Effector memory CD8-positive, alpha-beta T cell (primary cell): Measurements from ENCODE around the gene PHOSPHO1.
A peak's percentile ranks its signal among the peaks of the same experiment; 100 is the strongest.

Experiments
- ATAC-seq: fragments of 150-1000 bp; cut with Tn5 transposase; replicated peaks from 2 replicates; pipeline ENCODE4 v1.10.0; 2021; ENCODE audit warnings: mild to moderate bottlenecking, moderate library complexity
- DNase-seq, 3 experiments: peaks; one replicate each; pipeline ENCODE4 v3.0.0; 2021
- H3K27ac Mint-ChIP-seq, 2 donors: one replicate each; pipeline ENCODE4 v1.8.0; 2022; ENCODE audit warnings: mild to moderate bottlenecking in 2 of 2, mixed read lengths in 2 of 2, moderate library complexity in 2 of 2
- H3K27me3 Mint-ChIP-seq, 2 donors: one replicate each; pipeline ENCODE4 v1.8.0; 2022; ENCODE audit warnings: mixed read lengths in 2 of 2
- H3K36me3 Mint-ChIP-seq: one replicate; pipeline ENCODE4 v1.8.0; 2022; ENCODE audit warnings: mild to moderate bottlenecking, moderate library complexity, mixed read lengths; ENCODE audit not compliant: insufficient read depth
- H3K4me1 Mint-ChIP-seq, 2 donors: one replicate each; pipeline ENCODE4 v1.8.0; 2022; ENCODE audit warnings: low read depth in 2 of 2, mixed read lengths in 2 of 2
- H3K4me3 Mint-ChIP-seq, 2 donors: one replicate each; pipeline ENCODE4 v1.8.0; 2022; ENCODE audit warnings: mild to moderate bottlenecking in 2 of 2, mixed read lengths in 2 of 2, moderate library complexity in 2 of 2
- H3K9me3 Mint-ChIP-seq, 2 donors: one replicate each; pipeline ENCODE4 v1.8.0; 2022; ENCODE audit warnings: mixed read lengths in 2 of 2

PHOSPHO1 gene

DNA sequence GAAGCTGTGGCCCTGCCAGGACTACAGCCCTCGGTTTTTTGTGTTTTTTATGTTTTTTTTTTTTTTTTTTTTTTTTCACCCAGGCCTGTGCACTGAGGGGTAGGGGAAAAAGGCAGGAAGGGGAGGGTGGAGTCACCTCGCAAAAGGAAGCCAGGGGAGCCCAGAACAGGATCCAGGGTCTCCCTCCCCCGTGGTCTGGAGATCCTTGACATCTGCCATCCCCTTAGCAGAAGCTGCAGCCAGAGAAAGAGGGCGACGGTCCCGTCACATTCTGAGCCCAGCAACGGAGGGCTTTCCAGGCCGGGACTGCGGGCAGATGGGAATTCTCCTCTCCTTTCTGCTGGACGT is 29.1 kb upstream of the PHOSPHO1 start:
- peaks cover 0 to 4% of the 10 kb centered on the region in 2 donors for H3K27me3 Mint-ChIP-seq
- H3K4me1 Mint-ChIP-seq, result peaks cover 7 to 8% of the 10 kb centered on the region in 2 donors
- peak overlapping the region in 1 of 2 donors; percentile 57 for H3K27ac Mint-ChIP-seq
- H3K9me3 Mint-ChIP-seq, result no peaks in the 10 kb centered on the region
- H3K4me3 Mint-ChIP-seq, result peak overlapping the region; percentile 79 to 83
- no peaks in the 10 kb centered on the region for H3K36me3 Mint-ChIP-seq
- no peak for DNase-seq
- no peak for ATAC-seq

DNA sequence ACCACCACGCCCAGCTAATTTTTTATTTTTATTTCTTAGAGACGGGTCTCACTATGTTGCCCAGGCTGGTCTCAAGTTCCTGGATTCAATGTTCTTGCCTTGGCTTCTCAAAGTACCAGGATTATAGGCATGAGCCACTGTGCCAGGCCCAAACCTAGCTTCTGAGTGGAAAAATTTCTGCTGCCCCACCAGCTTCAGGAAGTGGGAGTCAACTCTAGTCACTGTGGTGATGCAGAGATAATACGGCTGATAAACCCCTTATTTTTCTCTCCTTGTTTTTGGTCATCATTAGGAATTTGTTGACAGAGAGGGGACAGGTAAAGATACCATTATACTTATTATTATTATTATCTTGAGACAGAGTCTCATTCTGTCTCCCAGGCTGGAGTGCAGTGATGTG is 27.8 kb upstream of the PHOSPHO1 start:
- ATAC-seq (no peak), DNase-seq (no peak)
- Mint-ChIP-seq H3K36me3 (no peaks in the 10 kb centered on the region), H3K27ac (no peak overlapping the region), H3K27me3 (no peaks in the 10 kb centered on the region), H3K9me3 (no peaks in the 10 kb centered on the region), H3K4me3 (peak overlapping the region in 1 of 2 donors; percentile 83), H3K4me1 (peaks cover 7 to 8% of the 10 kb centered on the region in 2 donors)

DNA sequence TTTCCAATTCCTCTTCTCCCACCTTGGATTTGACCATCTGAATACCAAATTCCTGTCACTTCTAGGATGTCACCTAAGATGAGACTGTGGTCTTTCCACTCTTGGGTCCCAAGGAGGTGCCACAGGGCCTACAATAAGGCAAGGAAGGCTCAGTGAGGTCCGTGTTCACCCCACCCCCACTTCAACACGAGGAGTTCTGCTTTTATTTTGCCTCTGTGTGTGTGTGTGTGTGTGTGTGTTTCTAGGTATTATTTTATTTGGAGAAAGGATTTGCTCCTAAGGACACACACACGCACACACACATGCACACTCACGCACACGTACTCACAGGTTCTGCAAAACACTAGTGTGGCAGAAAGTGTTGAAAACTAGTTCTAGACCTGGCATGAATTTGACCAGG is 24.5 kb upstream of the PHOSPHO1 start:
- no peaks in the 10 kb centered on the region for H3K4me1 Mint-ChIP-seq
- H3K4me3 Mint-ChIP-seq, result no peak overlapping the region
- H3K9me3 Mint-ChIP-seq, result no peaks in the 10 kb centered on the region
- no peaks in the 10 kb centered on the region for H3K27me3 Mint-ChIP-seq
- ATAC-seq, result no peak
- no peak for DNase-seq
- no peaks in the 10 kb centered on the region for H3K36me3 Mint-ChIP-seq
- no peak overlapping the region for H3K27ac Mint-ChIP-seq

DNA sequence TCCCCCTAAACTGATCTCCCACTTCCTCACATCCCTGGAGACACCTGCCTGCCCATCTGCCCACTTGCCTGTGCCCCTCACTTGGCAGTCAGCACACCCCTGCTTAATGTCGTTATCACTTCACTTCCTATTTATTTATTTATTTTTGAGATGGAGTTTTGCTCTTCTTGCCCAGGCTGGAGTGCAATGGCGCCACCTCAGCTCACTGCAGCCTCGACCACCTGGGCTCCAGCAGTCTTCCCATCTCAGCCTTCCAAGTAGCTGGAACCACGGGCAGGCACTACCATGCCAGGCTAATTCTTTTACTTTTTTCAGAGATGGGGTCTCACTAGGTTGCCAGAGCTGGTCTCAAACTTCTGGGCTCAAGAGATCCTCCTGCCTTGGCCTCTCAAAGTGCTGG is 23.5 kb upstream of the PHOSPHO1 start:
- no peak overlapping the region for H3K4me3 Mint-ChIP-seq
- no peaks in the 10 kb centered on the region for H3K36me3 Mint-ChIP-seq
- no peaks in the 10 kb centered on the region for H3K9me3 Mint-ChIP-seq
- no peak for ATAC-seq
- H3K27ac Mint-ChIP-seq, result no peak overlapping the region
- peaks cover 5 to 6% of the 10 kb centered on the region in 2 donors for H3K27me3 Mint-ChIP-seq
- H3K4me1 Mint-ChIP-seq, result no peaks in the 10 kb centered on the region
- DNase-seq, result no peak

DNA sequence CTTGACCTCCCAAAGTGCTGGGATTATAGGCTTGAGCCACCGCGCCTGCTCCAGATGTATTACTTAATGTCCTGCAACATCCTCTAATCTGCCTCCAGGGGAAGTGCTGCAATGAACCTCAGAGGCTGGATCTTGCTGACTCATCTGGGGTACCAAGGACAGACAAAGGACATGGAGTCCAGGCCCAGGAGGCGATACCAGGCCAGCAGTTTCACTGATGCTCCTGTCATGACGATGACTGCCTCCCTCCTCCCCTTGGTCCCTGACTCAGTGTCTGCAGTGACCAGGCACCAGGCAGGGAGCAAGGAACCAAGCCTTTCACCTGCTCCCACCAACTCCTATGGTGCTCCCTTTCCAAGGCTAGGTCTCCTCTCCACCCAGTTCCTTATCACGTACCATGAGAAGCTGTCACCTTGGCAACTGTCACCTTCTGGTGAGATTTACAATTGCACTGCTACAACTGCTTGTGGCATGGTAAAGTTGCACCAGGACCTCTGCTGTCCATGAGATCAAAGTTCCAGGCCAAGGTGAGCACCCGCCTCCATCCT is 21.6 kb upstream of the PHOSPHO1 start:
- Mint-ChIP-seq H3K27me3 (peaks cover 13 to 20% of the 10 kb centered on the region in 2 donors), H3K4me3 (no peak overlapping the region), H3K4me1 (no peaks in the 10 kb centered on the region), H3K27ac (no peak overlapping the region), H3K9me3 (no peaks in the 10 kb centered on the region), H3K36me3 (peaks cover 1% of the 10 kb centered on the region)
- ATAC-seq (no peak), DNase-seq (no peak)

DNA sequence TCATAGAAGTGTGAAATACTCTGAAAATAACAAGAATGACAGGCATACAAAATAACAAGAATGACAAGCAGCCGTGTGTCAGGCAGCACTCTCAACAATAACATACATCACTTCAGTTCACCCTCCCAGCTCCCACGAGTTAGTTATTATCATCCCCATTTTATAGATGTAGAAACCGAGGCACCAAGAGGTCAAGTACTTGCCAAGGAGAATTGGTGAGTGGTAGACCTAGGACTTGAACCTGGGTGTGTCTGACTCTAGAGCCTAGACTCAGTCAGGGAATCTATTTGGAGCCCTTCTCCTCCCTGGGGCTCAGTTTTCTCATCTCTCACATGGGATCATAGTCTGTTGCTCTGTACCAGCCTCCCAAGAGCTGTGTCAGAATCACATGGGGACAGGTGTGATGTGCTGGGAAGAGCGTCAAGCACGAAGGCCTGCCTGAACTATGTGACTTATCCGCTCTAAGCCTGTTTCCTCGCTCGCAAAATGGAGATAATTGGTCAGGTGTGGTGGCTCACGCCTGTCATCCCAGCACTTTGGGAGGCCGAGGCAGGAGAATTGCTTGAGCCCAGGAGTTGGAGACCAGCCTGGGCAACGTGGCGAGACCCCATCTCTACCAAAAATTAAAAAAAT is 19.4 kb upstream of the PHOSPHO1 start:
- Mint-ChIP-seq H3K4me3 (no peak overlapping the region), H3K27ac (no peak overlapping the region), H3K9me3 (no peaks in the 10 kb centered on the region), H3K27me3 (peaks cover 13 to 28% of the 10 kb centered on the region in 2 donors), H3K4me1 (no peaks in the 10 kb centered on the region), H3K36me3 (peaks cover 4% of the 10 kb centered on the region)
- ATAC-seq, result no peak
- no peak for DNase-seq

DNA sequence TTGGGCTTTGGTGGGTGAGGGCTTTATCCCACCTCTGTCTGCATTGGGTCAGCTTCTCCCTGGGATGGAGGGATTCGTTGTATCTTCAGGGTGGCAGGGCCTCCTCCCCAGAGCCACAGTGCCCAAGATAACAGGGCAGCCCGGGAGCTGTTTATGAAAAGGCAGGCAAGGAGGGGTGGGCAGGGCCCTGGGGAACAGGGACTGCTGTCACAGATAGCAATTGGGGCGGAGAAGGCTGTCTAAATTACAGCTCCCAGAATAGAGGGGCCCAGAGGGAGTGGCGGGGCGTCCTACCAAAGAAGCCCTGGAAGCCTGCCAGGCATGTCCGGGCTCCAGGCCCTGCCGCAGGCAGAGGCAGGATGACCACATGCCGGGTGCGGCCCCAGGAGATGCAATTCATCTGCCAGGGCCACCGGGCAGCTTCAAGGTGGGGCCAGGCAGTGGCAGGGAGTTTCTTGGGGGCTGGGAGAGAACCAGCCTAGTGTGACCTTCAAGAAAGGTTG is 18.8 kb upstream of the PHOSPHO1 start:
- Mint-ChIP-seq H3K4me1 (no peaks in the 10 kb centered on the region), H3K36me3 (peaks cover 7% of the 10 kb centered on the region), H3K27ac (no peak overlapping the region), H3K27me3 (peaks cover 13 to 28% of the 10 kb centered on the region in 2 donors), H3K9me3 (no peaks in the 10 kb centered on the region), H3K4me3 (no peak overlapping the region)
- DNase-seq (no peak), ATAC-seq (no peak)

DNA sequence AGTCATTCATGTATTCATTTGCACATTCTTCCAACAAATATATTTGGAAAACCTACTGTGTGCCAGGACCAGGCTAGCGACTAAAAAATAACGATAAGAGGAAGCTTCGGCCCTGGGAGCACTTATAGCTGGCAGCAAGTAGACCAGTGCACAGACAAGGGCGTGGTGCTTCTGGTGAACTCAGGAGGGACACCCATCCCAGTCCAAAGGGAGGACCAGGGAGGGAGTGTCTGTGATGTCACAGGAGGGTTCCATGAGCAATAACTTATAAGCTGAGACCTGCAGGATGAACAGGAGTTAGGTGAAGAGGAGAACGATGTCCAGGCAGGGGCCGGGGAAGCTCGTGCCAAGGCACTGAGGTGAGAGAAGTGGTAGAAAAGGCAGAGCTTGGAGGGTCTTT is 17.4 kb upstream of the PHOSPHO1 start:
- Mint-ChIP-seq H3K4me3 (no peak overlapping the region), H3K4me1 (no peaks in the 10 kb centered on the region), H3K27ac (no peak overlapping the region), H3K27me3 (peaks cover 13 to 28% of the 10 kb centered on the region in 2 donors), H3K36me3 (peaks cover 9% of the 10 kb centered on the region), H3K9me3 (no peaks in the 10 kb centered on the region)
- ATAC-seq (no peak), DNase-seq (no peak)

DNA sequence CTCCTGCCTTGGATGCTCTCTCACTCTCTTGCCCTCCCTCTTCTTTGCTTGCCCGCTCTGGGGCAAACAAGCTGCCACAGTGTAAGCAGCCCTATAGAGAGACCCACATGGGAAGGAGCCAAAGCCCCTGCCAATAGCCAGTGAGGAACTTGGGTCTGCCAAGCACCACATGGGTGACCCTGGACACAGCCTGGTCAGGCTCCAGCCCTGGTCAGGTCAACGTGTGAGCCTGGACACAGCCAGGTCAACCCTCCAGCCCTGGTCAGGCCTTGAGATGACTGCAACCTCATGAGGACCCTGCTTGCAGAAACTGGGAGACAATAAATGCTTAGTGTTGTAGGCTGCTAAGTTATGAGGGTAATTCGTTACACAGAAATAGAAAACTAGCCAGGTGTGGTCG is 14.3 kb upstream of the PHOSPHO1 start:
- no peaks in the 10 kb centered on the region for H3K4me1 Mint-ChIP-seq
- DNase-seq, result no peak
- H3K36me3 Mint-ChIP-seq, result peaks cover 9% of the 10 kb centered on the region
- ATAC-seq, result no peak
- no peak overlapping the region for H3K4me3 Mint-ChIP-seq
- H3K27me3 Mint-ChIP-seq, result peaks cover 13 to 28% of the 10 kb centered on the region in 2 donors
- no peak overlapping the region for H3K27ac Mint-ChIP-seq
- no peaks in the 10 kb centered on the region for H3K9me3 Mint-ChIP-seq

DNA sequence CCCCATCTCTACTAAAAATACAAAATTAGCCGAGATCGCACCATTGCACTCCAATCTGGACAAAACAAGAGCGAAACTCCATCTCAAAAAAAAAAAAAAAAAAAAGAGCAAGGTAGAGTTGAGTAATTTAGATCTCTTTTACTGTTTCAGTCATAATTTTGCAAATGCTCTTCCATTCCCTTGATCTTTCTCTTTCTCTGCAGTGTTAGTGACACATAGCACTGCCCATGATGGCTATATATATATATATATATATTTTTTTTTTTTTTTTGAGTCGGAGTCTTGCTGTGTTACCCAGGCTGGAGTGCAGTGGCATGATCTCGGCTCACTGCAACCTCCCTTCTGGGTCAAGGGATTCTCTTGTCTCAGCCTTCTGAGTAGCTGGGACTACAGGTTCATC is 12.2 kb upstream of the PHOSPHO1 start:
- H3K27me3 Mint-ChIP-seq, result peaks cover 1 to 13% of the 10 kb centered on the region in 2 donors
- no peak overlapping the region for H3K4me3 Mint-ChIP-seq
- H3K9me3 Mint-ChIP-seq, result no peaks in the 10 kb centered on the region
- H3K27ac Mint-ChIP-seq, result no peak overlapping the region
- H3K4me1 Mint-ChIP-seq, result no peaks in the 10 kb centered on the region
- no peak for DNase-seq
- peaks cover 9% of the 10 kb centered on the region for H3K36me3 Mint-ChIP-seq
- ATAC-seq, result no peak

DNA sequence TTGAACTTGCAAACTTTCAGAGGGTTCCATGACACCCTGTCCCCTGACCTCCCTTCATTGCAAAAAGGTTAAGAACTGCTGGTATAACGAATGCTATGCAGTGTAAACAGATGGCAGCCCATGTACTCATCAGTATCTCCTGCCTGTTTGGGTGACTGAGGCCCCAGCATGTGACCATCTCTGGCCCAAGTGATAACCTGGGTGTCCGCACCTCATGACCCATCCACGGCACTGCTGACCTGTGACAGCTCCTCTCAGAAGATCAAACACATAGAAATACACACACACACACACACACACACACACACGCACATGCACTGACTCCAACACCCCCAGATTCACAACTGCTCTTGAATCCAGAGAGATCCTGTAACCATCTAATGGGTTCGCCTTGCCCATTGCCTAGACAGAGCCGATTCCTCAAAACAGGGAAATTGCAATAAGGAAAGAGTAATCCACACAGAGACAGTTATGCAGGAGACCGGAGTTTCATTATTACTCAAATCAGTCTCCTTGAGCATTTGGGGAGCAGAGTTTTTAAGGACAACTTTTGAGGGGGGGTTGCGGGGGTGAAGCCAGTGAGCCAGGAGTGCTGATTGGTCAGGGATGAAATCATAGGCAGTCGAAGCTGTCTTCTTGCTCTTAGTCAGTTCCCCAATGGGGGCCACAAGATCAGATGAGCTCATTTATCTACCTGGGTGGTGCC is 11.3 kb upstream of the PHOSPHO1 start:
- H3K36me3 Mint-ChIP-seq, result peaks cover 5% of the 10 kb centered on the region
- no peak for DNase-seq
- no peaks in the 10 kb centered on the region for H3K9me3 Mint-ChIP-seq
- H3K27me3 Mint-ChIP-seq, result peaks cover 0 to 5% of the 10 kb centered on the region in 2 donors
- H3K4me3 Mint-ChIP-seq, result no peak overlapping the region
- no peak for ATAC-seq
- no peak overlapping the region for H3K27ac Mint-ChIP-seq
- H3K4me1 Mint-ChIP-seq, result no peaks in the 10 kb centered on the region

DNA sequence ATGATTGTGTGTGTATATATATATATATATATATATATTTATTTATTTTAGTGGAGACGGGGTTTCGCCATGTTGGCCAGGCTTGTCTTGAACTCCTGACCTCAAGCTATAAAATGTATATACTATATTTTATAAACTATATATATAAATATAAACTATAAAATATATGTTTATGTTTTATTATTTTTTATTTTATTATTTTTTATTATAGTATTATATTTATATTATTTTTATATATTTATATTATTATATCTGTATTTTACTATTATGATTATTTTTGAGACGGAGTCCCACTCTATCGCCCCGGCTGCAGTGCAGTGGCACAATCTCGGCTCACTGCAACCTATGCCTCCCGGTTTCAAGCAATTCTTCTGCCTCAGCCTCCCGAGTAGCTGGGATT is 10.5 kb upstream of the PHOSPHO1 start:
- H3K4me1 Mint-ChIP-seq, result no peaks in the 10 kb centered on the region
- H3K27ac Mint-ChIP-seq, result no peak overlapping the region
- H3K36me3 Mint-ChIP-seq, result peaks cover 5% of the 10 kb centered on the region
- H3K4me3 Mint-ChIP-seq, result no peak overlapping the region
- ATAC-seq (no peak), DNase-seq (no peak)
- no peaks in the 10 kb centered on the region for H3K27me3 Mint-ChIP-seq
- H3K9me3 Mint-ChIP-seq, result no peaks in the 10 kb centered on the region

DNA sequence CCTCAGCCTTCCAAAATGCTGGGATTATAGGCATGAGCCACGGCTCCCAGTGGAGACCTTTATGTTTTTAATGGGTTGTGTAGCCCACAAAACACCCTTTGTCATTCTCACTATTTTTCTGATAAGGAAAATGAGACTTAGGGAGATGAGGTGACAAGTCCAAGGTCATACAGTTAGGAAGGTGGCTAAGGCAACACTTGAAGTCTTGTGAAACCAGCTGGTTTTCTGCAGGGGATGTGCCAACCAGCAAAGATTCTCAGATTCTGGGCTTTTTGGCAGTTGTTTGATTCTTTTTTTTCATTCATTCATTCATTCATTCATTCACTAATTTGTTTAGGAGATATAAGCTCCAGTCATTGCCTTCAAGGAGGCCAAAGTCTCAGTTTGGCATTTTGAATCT is 10.0 kb upstream of the PHOSPHO1 start:
- Mint-ChIP-seq H3K4me3 (no peak overlapping the region), H3K36me3 (peaks cover 5% of the 10 kb centered on the region), H3K27me3 (peaks cover 0 to 4% of the 10 kb centered on the region in 2 donors), H3K27ac (no peak overlapping the region), H3K9me3 (no peaks in the 10 kb centered on the region), H3K4me1 (peaks cover 0 to 1% of the 10 kb centered on the region in 2 donors)
- no peak for DNase-seq
- ATAC-seq, result no peak

DNA sequence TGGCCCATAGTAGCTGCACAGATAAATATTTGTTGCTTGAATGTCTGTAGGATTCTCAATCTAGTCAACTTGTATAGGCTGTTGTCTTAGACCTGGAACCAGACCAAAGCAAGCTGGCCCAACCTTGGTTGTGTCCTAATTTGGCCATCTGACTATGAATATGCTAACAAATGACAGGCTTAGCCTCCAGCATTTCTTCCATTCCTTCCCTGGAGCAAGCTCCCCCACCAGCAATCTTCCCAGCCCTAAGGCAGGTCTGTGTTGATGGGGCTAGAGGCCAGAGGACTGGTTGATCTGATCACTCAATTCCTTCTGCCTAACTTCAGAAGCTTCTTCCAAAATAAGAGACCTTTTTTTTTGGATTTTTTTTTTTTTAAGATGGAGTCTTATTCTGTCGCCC is 9.4 kb upstream of the PHOSPHO1 start:
- ATAC-seq (no peak), DNase-seq (no peak)
- Mint-ChIP-seq H3K4me1 (peaks cover 0 to 3% of the 10 kb centered on the region in 2 donors), H3K27me3 (peaks cover 0 to 7% of the 10 kb centered on the region in 2 donors), H3K9me3 (no peaks in the 10 kb centered on the region), H3K4me3 (no peak overlapping the region), H3K27ac (no peak overlapping the region), H3K36me3 (peaks cover 5% of the 10 kb centered on the region)
